Epithelial cell of esophagus (primary cell): ENCODE measurements around the gene FGFR2.
A peak's percentile ranks its signal among the peaks of the same experiment; 100 is the strongest.

Experiments used
- DNase-seq: peaks from one replicate; pipeline ENCODE4 v3.0.0; 2010; ENCODE audit warnings: low read depth
- H3K4me3 ChIP-seq: 2 replicates; pipeline ENCODE4 v1.5.1; 2011; ENCODE audit warnings: mild to moderate bottlenecking, low read length, control low read depth
- TF ChIP-seq, protein P1 (sequence below): IDR thresholded peaks from 2 replicates; pipeline ENCODE4 v1.5.1; 2011; ENCODE audit warnings: low read depth, mild to moderate bottlenecking, low read length, control low read depth, inconsistent platforms; ENCODE audit not compliant: insufficient read depth; ENCODE audit errors: missing control alignments

The FGFR2 gene

DNA sequence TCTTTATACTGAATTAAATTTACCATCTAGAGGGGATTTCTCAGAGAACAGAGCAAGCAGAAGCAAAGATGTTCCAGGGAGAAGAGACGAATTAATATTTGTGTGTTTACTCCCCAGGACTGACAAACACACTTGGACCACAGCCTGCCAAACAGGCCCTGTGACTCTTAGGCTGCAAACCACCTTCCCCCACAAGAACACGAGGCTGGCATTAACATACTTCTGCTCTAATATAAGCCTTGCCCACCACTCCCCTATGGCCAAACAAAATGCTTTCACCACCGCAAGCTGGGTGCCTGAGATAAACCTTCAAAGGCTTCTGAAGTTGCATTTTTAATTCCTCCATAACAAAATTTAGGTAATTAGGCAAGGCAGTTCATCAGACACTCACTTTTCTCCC, 88.4 kb downstream of the FGFR2 start:
- peak; percentile 21 for DNase-seq

GRCh38 chr10:121509112-121509511, 89.1 kb downstream of the FGFR2 start:
- no peak for DNase-seq
- no peak overlapping the region for H3K4me3 ChIP-seq
- TF ChIP-seq, protein P1, sequence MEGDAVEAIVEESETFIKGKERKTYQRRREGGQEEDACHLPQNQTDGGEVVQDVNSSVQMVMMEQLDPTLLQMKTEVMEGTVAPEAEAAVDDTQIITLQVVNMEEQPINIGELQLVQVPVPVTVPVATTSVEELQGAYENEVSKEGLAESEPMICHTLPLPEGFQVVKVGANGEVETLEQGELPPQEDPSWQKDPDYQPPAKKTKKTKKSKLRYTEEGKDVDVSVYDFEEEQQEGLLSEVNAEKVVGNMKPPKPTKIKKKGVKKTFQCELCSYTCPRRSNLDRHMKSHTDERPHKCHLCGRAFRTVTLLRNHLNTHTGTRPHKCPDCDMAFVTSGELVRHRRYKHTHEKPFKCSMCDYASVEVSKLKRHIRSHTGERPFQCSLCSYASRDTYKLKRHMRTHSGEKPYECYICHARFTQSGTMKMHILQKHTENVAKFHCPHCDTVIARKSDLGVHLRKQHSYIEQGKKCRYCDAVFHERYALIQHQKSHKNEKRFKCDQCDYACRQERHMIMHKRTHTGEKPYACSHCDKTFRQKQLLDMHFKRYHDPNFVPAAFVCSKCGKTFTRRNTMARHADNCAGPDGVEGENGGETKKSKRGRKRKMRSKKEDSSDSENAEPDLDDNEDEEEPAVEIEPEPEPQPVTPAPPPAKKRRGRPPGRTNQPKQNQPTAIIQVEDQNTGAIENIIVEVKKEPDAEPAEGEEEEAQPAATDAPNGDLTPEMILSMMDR = no peak

More for the DNA sequence above, 88.4 kb downstream of the FGFR2 start:
- TF ChIP-seq, protein P1 = no peak
- no peak overlapping the region for H3K4me3 ChIP-seq

- H3K4me3 ChIP-seq = no peak overlapping the region
- DNase-seq = no peak
Observed at GRCh38 chr10:121503587-121504051, 94.6 kb downstream of the FGFR2 start.

GRCh38 chr10:121501796-121502195, 96.4 kb downstream of the FGFR2 start:
- TF ChIP-seq, protein P1 = no peak
- H3K4me3 ChIP-seq = no peak overlapping the region
- no peak for DNase-seq

More at GRCh38 chr10:121503587-121504051, 94.6 kb downstream of the FGFR2 start:
- TF ChIP-seq, protein P1 = no peak

DNA sequence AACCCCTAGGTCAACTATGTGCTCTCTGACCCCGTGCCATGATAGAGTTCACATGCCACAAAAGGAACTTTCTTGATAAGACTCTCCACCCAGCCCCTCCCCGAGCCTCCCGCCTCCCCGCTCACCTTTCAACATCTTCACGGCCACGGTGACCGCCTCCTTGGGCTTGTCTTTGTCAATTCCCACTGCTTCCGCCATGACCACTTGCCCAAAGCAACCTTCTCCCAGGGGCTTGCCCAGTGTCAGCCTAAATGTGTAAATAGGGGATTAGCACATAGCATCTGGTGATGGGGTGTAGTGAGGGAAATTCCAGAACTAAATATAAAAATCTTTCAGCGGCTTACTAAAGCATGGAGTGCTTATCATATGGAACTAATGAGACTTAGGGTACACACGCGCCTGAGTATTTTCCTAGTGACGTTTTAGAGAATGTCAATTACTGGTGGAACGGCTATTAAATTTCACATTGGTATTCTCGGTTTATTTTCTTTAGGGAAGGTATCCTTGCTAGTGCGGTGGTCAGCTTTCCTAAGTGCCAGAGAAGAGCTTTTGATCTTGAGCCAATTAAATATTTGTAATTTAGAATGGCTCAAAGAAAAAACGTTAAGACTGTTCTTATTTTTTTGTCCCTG, 97.4 kb downstream of the FGFR2 start:
- DNase-seq = no peak
- H3K4me3 ChIP-seq = no peak overlapping the region
- TF ChIP-seq, protein P1 = no peak

DNA sequence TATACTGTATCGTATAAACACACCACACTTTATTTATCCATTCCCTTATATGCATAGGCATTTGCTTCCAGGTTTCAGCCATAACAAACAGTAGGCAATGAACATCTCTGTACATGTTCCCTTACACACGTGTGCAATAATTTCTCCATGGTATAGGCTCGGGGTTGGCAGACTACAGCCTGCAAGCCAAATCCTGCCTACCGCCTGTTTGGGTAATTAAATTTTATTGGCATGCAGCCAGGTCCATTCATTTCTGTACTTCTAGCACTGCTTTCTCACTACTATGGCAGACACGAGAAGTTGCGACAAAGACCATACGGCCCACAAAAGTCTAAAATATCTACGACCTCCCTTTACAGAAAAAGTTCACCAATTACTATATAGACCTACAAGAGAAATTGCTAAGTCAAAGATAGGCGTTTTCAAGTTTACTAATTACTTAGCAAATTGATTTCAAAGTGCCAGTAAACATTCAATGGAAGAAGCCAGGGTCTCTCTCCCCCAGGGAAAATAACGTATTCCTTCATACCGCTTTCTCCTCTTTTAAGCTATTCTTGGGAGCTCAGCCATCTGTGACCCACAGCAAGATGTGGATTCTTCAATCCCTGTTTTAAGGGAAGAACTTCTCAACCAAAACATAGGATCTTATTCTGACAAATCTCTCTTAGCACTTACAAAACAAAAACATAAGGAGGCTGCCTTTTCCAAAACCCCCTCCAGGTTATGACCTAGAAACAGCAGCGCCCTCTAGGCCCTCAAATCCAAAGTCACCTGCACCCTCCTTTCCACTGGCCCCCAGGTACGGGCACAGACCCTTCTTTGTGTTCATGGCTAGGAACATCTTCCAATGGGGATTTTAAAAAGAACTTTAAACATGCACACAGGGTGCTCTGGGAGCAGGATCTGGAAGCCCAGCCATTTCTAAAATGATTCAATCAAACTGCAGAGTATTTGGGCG, 100.5 kb downstream of the FGFR2 start:
- TF ChIP-seq, protein P1 = no peak
- DNase-seq = peak; percentile 74
- H3K4me3 ChIP-seq = no peak overlapping the region
